Hepatocyte (in vitro differentiated cells): ENCODE measurements around the gene USP12.

ENCODE experiments used
- EZH2phosphoT487 ChIP-seq: fragments of 200-600 bp; sonication (generic); IDR thresholded peaks from one replicate; pipeline ENCODE4 v1.6.1; 2018; ENCODE audit warnings: antibody characterized with exemption, mild to moderate bottlenecking, low read depth, moderate library complexity; ENCODE audit not compliant: unreplicated experiment, severe bottlenecking
- TF ChIP-seq, protein P1 (sequence below): fragments of 200-600 bp; sonication (generic); IDR thresholded peaks from 2 replicates; pipeline ENCODE4 v1.5.1; 2016; ENCODE audit warnings: antibody characterized with exemption, mild to moderate bottlenecking; ENCODE audit not compliant: poor library complexity

DNA sequence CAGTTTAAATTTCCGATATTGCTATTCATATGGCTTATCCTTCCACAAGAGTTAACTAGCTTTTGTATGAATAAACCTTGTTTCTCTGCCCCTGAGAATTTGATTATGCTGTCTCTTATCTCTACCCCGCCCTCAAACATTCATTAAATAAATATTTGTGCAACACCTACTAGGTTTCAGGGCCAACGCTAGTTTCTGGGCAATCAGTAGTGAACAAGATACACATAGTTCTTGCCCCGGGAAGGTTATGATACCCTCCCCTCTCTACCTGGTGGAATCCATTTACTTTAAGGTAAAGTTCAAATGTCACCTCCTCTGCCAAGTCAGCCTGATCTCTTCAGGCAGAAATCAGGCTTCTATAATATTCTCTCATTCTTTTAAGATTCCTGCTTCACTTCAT, 16.6 kb upstream of the USP12 start:
- TF ChIP-seq, protein P1, sequence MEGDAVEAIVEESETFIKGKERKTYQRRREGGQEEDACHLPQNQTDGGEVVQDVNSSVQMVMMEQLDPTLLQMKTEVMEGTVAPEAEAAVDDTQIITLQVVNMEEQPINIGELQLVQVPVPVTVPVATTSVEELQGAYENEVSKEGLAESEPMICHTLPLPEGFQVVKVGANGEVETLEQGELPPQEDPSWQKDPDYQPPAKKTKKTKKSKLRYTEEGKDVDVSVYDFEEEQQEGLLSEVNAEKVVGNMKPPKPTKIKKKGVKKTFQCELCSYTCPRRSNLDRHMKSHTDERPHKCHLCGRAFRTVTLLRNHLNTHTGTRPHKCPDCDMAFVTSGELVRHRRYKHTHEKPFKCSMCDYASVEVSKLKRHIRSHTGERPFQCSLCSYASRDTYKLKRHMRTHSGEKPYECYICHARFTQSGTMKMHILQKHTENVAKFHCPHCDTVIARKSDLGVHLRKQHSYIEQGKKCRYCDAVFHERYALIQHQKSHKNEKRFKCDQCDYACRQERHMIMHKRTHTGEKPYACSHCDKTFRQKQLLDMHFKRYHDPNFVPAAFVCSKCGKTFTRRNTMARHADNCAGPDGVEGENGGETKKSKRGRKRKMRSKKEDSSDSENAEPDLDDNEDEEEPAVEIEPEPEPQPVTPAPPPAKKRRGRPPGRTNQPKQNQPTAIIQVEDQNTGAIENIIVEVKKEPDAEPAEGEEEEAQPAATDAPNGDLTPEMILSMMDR: no peak
- TF ChIP-seq EZH2phosphoT487: no peak
